GM18907 (cell line): Measurements from ENCODE around the gene LRP5.
A peak's percentile ranks its signal among the peaks of the same experiment; 100 is the strongest.
"Not testable (repeated sequence)": the region's sequence is repeated elsewhere in the genome, so short reads cannot be mapped to it uniquely, and the experiment has no call there.

Experiments
- ATAC-seq: cut with Tn5 transposase; IDR thresholded peaks from one replicate; pipeline ENCODE4 v1.9.1; 2021; ENCODE audit warnings: mild to moderate bottlenecking, moderate library complexity; ENCODE audit not compliant: unreplicated experiment

The LRP5 gene

GRCh38 chr11:68438658-68439259 lies 126.4 kb downstream of the LRP5 start:
- no peak for ATAC-seq

GRCh38 chr11:68439355-68440065 lies 127.1 kb downstream of the LRP5 start:
- no peak for ATAC-seq

GRCh38 chr11:68440224-68440623 lies 127.8 kb downstream of the LRP5 start:
- no peak for ATAC-seq

GRCh38 chr11:68441466-68442230 lies 129.3 kb downstream of the LRP5 start:
- ATAC-seq, result no peak

GRCh38 chr11:68442433-68442832 lies 130.0 kb downstream of the LRP5 start:
- ATAC-seq, result no peak

GRCh38 chr11:68444566-68444965 lies 132.2 kb downstream of the LRP5 start:
- ATAC-seq, result no peak

GRCh38 chr11:68445531-68446035 lies 133.2 kb downstream of the LRP5 start:
- ATAC-seq, result no peak

- ATAC-seq, result no peak
These were observed 133.8 kb downstream of the LRP5 start for GRCh38 chr11:68446046-68446725.

GRCh38 chr11:68447015-68447801 lies 134.8 kb downstream of the LRP5 start:
- ATAC-seq, result peak; percentile 59

- not testable (repeated sequence) for ATAC-seq
These were observed 135.5 kb downstream of the LRP5 start for GRCh38 chr11:68447914-68448313.

- no peak for ATAC-seq
These were observed 136.2 kb downstream of the LRP5 start for GRCh38 chr11:68448604-68449011.

GRCh38 chr11:68449951-68450350 lies 137.6 kb downstream of the LRP5 start:
- no peak for ATAC-seq

GRCh38 chr11:68450711-68451110 lies 138.3 kb downstream of the LRP5 start:
- no peak for ATAC-seq

- ATAC-seq, result no peak
These were observed 142.4 kb downstream of the LRP5 start for GRCh38 chr11:68454767-68455166.

GRCh38 chr11:68455485-68455884 lies 143.1 kb downstream of the LRP5 start:
- ATAC-seq, result no peak

- no peak for ATAC-seq
These were observed 145.0 kb downstream of the LRP5 start for GRCh38 chr11:68457216-68457897.

- ATAC-seq, result no peak
These were observed 145.5 kb downstream of the LRP5 start for GRCh38 chr11:68457898-68458249.

GRCh38 chr11:68458340-68458739 lies 145.9 kb downstream of the LRP5 start:
- ATAC-seq, result not testable (repeated sequence)

- peak; percentile 82 for ATAC-seq
These were observed 147.7 kb downstream of the LRP5 start for GRCh38 chr11:68459886-68460740.
